Measurements from ENCODE around the gene SYT1.
"Not testable (repeated sequence)": the region's sequence is repeated elsewhere in the genome, so short reads cannot be mapped to it uniquely, and the experiment has no call there.

Gene SYT1

GRCh38 chr12:79023784-79024183 is 159.2 kb downstream of the SYT1 start:
- FAIRE-seq (no peak), DNase-seq (ENCODE audit: insufficient read length) (no peak)
- TF ChIP-seq POLR2A (IDR thresholded peaks at IDR 0.05; ENCODE audit: low read depth, low read length) (no peak), TAF1 (IDR thresholded peaks at IDR 0.05; ENCODE audit: borderline replicate concordance, low read depth, low read length) (no peak), POLR2AphosphoS5 (IDR thresholded peaks at IDR 0.05; ENCODE audit: low read depth, low read length) (no peak)

- DNase-seq (ENCODE audit: insufficient read length): no peak
- FAIRE-seq: no peak
These were observed 169.2 kb downstream of the SYT1 start for GRCh38 chr12:79033788-79034187.

DNA sequence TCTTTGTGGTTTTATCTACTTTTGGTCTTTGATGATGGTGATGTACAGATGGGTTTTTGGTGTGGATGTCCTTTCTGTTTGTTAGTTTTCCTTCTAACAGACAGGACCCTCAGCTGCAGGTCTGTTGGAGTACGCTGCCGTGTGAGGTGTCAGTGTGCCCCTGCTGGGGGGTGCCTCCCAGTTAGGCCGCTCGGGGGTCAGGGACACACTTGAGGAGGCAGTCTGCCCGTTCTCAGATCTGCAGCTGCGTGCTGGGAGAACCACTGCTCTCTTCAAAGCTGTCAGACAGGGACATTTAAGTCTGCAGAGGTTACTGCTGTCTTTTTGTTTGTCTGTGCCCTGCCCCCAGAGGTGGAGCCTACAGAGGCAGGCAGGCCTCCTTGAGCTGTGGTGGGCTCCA is 180.2 kb downstream of the SYT1 start:
- FAIRE-seq; DNase-seq (ENCODE audit: insufficient read length): not testable (repeated sequence)

More at GRCh38 chr12:79033788-79034187, 169.2 kb downstream of the SYT1 start:
- TF ChIP-seq TAF1 (IDR thresholded peaks at IDR 0.05; ENCODE audit: borderline replicate concordance, low read depth, low read length) (no peak), POLR2A (IDR thresholded peaks at IDR 0.05; ENCODE audit: low read depth, low read length) (no peak), POLR2AphosphoS5 (IDR thresholded peaks at IDR 0.05; ENCODE audit: low read depth, low read length) (no peak)

- not testable (repeated sequence) for FAIRE-seq; DNase-seq (ENCODE audit: insufficient read length)
These were observed 180.7 kb downstream of the SYT1 start for GRCh38 chr12:79045149-79045703.

GRCh38 chr12:79046021-79046420 is 181.4 kb downstream of the SYT1 start:
- DNase-seq (ENCODE audit: insufficient read length) (no peak), FAIRE-seq (no peak)
- TF ChIP-seq POLR2A (IDR thresholded peaks at IDR 0.05; ENCODE audit: low read depth, low read length) (no peak), POLR2AphosphoS5 (IDR thresholded peaks at IDR 0.05; ENCODE audit: low read depth, low read length) (no peak), TAF1 (IDR thresholded peaks at IDR 0.05; ENCODE audit: borderline replicate concordance, low read depth, low read length) (no peak)

DNA sequence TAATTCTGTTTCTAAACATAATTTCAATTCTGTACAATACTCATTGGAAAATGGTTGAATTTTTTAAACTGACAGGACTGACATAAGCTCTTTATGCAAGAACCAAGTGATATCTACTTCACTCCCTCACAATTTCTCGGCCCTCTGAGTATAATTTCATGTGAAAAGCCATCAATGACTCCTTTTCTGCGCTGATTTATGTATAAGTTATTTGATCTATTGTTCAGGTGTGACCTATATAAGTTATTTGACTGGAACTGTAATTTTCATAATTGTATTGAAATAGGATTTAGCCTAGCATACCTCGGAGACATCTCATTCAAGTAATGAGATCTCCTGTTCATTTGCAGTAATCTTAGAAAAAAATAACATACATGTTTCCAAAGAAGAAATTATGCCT is 184.4 kb downstream of the SYT1 start:
- DNase-seq (ENCODE audit: insufficient read length): no peak
- no peak for FAIRE-seq
- TF ChIP-seq TAF1 (IDR thresholded peaks at IDR 0.05; ENCODE audit: borderline replicate concordance, low read depth, low read length): no peak

DNA sequence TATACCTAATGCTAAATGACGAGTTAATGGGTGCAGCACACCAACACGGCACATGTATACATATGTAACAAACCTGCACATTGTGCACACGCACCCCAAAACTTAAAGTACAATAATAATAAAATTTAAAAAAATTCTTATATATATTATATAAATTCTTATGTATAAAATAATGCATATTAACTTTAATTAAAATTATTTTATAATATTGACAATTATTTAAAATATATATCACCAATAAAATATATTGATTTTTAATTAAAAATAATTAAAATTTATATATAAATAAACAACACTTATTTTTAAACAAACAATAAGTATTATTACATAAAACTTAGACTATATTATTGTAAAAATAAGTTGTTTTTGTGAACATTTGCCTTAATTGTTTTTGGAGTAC is 188.8 kb downstream of the SYT1 start:
- FAIRE-seq (no peak), DNase-seq (ENCODE audit: insufficient read length) (no peak)
- TF ChIP-seq POLR2AphosphoS5 (IDR thresholded peaks at IDR 0.05; ENCODE audit: low read depth, low read length) (no peak), POLR2A (IDR thresholded peaks at IDR 0.05; ENCODE audit: low read depth, low read length) (no peak), TAF1 (IDR thresholded peaks at IDR 0.05; ENCODE audit: borderline replicate concordance, low read depth, low read length) (no peak)

DNA sequence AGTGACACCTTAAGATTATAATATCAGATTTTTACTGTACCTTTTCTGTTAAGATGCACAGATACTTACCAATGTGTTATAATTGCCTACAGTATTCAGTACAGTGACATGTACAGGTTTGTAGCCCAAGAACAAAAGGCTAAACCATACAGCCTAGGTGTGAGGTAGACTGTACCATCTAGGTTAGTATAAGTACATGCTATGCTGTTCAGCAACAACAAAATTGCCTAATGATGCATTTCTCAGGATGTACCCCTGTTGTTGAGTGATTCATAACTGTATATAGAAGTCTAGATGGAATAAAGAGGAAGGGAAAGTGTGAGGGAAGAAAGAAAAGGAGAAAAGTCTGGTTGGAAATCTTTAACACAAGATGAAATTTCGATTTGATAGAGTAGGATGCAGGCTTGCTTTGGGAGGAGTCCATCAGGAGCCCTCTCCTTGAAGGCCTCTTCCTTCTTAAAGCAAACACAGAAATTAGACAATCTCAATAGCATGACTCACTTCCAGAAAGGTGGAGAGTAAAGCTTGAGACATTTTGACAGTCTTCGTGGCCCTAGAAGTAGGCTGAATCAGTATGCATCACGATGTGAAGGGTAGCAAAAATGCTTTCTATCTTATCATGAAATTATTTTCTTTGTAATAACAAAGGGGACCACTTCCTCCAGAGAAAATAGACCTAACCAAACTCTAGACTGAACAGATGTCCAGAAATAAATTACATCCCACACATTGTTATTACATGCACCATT is 191.5 kb downstream of the SYT1 start:
- DNase-seq (ENCODE audit: insufficient read length) (no peak), FAIRE-seq (no peak)
- TF ChIP-seq POLR2A (IDR thresholded peaks at IDR 0.05; ENCODE audit: low read depth, low read length): no peak
- no peak for TF ChIP-seq POLR2AphosphoS5 (IDR thresholded peaks at IDR 0.05; ENCODE audit: low read depth, low read length)
- TF ChIP-seq TAF1 (IDR thresholded peaks at IDR 0.05; ENCODE audit: borderline replicate concordance, low read depth, low read length): no peak

DNA sequence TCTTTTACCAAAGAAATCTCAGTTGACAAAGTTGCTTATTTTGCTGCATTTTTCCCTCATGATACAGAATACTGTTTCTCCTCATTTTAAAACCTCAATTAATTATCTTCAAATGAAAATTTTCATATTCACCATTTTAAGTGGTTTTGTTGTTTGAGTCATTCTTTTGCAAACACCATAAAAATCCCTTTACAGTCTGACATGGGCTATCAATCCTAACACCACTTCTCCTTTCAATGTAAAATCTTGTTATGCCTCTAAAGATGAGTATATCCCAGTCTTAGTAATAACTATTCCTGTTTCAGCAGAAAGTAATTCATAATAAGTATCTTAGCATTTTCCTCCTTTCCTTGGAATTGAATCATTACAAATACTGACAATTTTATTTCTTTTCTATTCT is 192.2 kb downstream of the SYT1 start:
- TF ChIP-seq POLR2A (IDR thresholded peaks at IDR 0.05; ENCODE audit: low read depth, low read length) (no peak), TAF1 (IDR thresholded peaks at IDR 0.05; ENCODE audit: borderline replicate concordance, low read depth, low read length) (no peak), POLR2AphosphoS5 (IDR thresholded peaks at IDR 0.05; ENCODE audit: low read depth, low read length) (no peak)
- FAIRE-seq (no peak), DNase-seq (ENCODE audit: insufficient read length) (no peak)

- no peak for DNase-seq (ENCODE audit: insufficient read length)
These were observed 193.0 kb downstream of the SYT1 start for GRCh38 chr12:79057540-79057939.

DNA sequence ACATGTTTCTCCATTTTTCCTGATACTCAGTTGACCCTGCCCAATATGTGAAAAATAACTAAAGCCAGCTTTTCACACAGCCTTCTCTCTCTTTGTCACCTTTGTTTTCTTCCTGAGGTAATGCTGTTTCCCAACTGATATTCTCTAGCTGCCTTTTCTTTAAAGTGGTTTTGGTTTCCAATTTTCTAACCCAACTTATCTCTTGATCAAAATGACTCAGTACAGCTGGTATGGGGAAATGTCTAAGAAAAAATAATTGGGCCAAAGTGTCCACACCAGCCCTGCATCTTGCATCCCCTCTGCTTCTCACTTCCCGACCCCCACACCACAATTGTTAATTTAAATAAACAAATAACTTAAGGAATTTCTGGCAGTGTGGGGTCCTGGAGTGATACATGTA is 193.8 kb downstream of the SYT1 start:
- DNase-seq (ENCODE audit: insufficient read length): no peak
- no peak for FAIRE-seq
- TF ChIP-seq TAF1 (IDR thresholded peaks at IDR 0.05; ENCODE audit: borderline replicate concordance, low read depth, low read length) (no peak), POLR2A (IDR thresholded peaks at IDR 0.05; ENCODE audit: low read depth, low read length) (no peak), POLR2AphosphoS5 (IDR thresholded peaks at IDR 0.05; ENCODE audit: low read depth, low read length) (no peak)

More at GRCh38 chr12:79057540-79057939, 193.0 kb downstream of the SYT1 start:
- TF ChIP-seq POLR2AphosphoS5 (IDR thresholded peaks at IDR 0.05; ENCODE audit: low read depth, low read length): no peak
- no peak for TF ChIP-seq TAF1 (IDR thresholded peaks at IDR 0.05; ENCODE audit: borderline replicate concordance, low read depth, low read length)
- no peak for TF ChIP-seq POLR2A (IDR thresholded peaks at IDR 0.05; ENCODE audit: low read depth, low read length)
- no peak for FAIRE-seq

- DNase-seq (ENCODE audit: insufficient read length) (no peak), FAIRE-seq (no peak)
- no peak for TF ChIP-seq POLR2AphosphoS5 (IDR thresholded peaks at IDR 0.05; ENCODE audit: low read depth, low read length)
- TF ChIP-seq POLR2A (IDR thresholded peaks at IDR 0.05; ENCODE audit: low read depth, low read length): no peak
These were observed 195.0 kb downstream of the SYT1 start for GRCh38 chr12:79059557-79059956.

- FAIRE-seq: no peak
- TF ChIP-seq TAF1 (IDR thresholded peaks at IDR 0.05; ENCODE audit: borderline replicate concordance, low read depth, low read length): no peak
- TF ChIP-seq POLR2AphosphoS5 (IDR thresholded peaks at IDR 0.05; ENCODE audit: low read depth, low read length): no peak
- TF ChIP-seq POLR2A (IDR thresholded peaks at IDR 0.05; ENCODE audit: low read depth, low read length): no peak
- no peak for DNase-seq (ENCODE audit: insufficient read length)
These were observed 198.7 kb downstream of the SYT1 start for GRCh38 chr12:79063258-79063657.

Measured in GM12892 (cell line).